ENCODE measurements around the gene LST1. TPM values are rescaled to one million over a fixed set of nuclear protein-coding genes. Genes with fewer than 3 reads are reported as not detected.
A peak's percentile ranks its signal among the peaks of the same experiment; 100 is the strongest.

LST1 gene
- total RNA-seq, 1 donor from 2014 or later, result not detected

- Histone ChIP-seq H3K9me3 (ENCODE audit: low read depth) (no peaks in the 10 kb centered on the region), H3K36me3 (peaks cover 26% of the 10 kb centered on the region), H3F3A (ENCODE audit: low read depth) (peaks cover 57% of the 10 kb centered on the region), H3K4me1 (peaks cover 11% of the 10 kb centered on the region), H2AFZ (replicated peaks) (no peak overlapping the region), H3K27ac (peak overlapping the region; percentile 6), H3K79me2 (ENCODE audit: low read depth) (peaks cover 69% of the 10 kb centered on the region), H4K20me1 (ENCODE audit: low read depth) (peaks cover 47% of the 10 kb centered on the region), H3K4me3 (peak overlapping the region; percentile 89), H3K9ac (peak overlapping the region; percentile 97), H3K4me2 (peak overlapping the region; percentile 93), H3K27me3 (no peaks in the 10 kb centered on the region)
- H3K4me3 Mint-ChIP-seq, result peak overlapping the region; percentile 91
- TF ChIP-seq EZH2 (IDR thresholded peaks at IDR 0.05) (no peak), CTCF (IDR thresholded peaks at IDR 0.05) (no peak), EZH2phosphoT487 (IDR thresholded peaks at IDR 0.05) (no peak)
- DNase-seq (ENCODE audit: low spot score), result no peak
- peak overlapping the region; percentile 68 for H3K27ac Mint-ChIP-seq
- no peaks in the 10 kb centered on the region for H3K9me3 Mint-ChIP-seq
- H3K27me3 Mint-ChIP-seq (ENCODE audit: insufficient read depth, low read depth), result peaks cover 4% of the 10 kb centered on the region
- peaks cover 37% of the 10 kb centered on the region for H3K36me3 Mint-ChIP-seq
- H3K4me1 Mint-ChIP-seq, result peaks cover 19% of the 10 kb centered on the region
These were observed 35.9 kb downstream of the LST1 start for GRCh38 chr6:31621991-31622390.

- Histone ChIP-seq H3K9me3 (ENCODE audit: low read depth) (no peaks in the 10 kb centered on the region), H3K4me2 (peak overlapping the region; percentile 93), H2AFZ (replicated peaks) (no peak overlapping the region), H3K4me1 (peaks cover 11% of the 10 kb centered on the region), H3K79me2 (ENCODE audit: low read depth) (peaks cover 76% of the 10 kb centered on the region), H3K4me3 (peak overlapping the region; percentile 89), H3F3A (ENCODE audit: low read depth) (peaks cover 62% of the 10 kb centered on the region), H4K20me1 (ENCODE audit: low read depth) (peaks cover 54% of the 10 kb centered on the region), H3K9ac (peak overlapping the region; percentile 97), H3K36me3 (peaks cover 32% of the 10 kb centered on the region), H3K27ac (peak overlapping the region; percentile 6), H3K27me3 (no peaks in the 10 kb centered on the region)
- TF ChIP-seq EZH2phosphoT487 (IDR thresholded peaks at IDR 0.05) (no peak), CTCF (IDR thresholded peaks at IDR 0.05) (no peak), EZH2 (IDR thresholded peaks at IDR 0.05) (no peak)
- H3K27me3 Mint-ChIP-seq (ENCODE audit: insufficient read depth, low read depth), result peaks cover 6% of the 10 kb centered on the region
- H3K4me3 Mint-ChIP-seq, result peak overlapping the region; percentile 91
- H3K36me3 Mint-ChIP-seq, result peaks cover 43% of the 10 kb centered on the region
- H3K4me1 Mint-ChIP-seq, result peaks cover 18% of the 10 kb centered on the region
- peak overlapping the region; percentile 38 for H3K27ac Mint-ChIP-seq
- DNase-seq (ENCODE audit: low spot score), result no peak
- no peaks in the 10 kb centered on the region for H3K9me3 Mint-ChIP-seq
These were observed 36.6 kb downstream of the LST1 start for GRCh38 chr6:31622684-31623091.

GRCh38 chr6:31624070-31624469, 38.0 kb downstream of the LST1 start:
- Histone ChIP-seq H3K9ac (no peak overlapping the region), H3K79me2 (ENCODE audit: low read depth) (peaks cover 89% of the 10 kb centered on the region), H4K20me1 (ENCODE audit: low read depth) (peaks cover 66% of the 10 kb centered on the region), H3K27ac (no peak overlapping the region), H3K4me3 (no peak overlapping the region), H3K36me3 (peaks cover 37% of the 10 kb centered on the region), H3K4me2 (no peak overlapping the region), H3F3A (ENCODE audit: low read depth) (peaks cover 59% of the 10 kb centered on the region), H2AFZ (replicated peaks) (no peak overlapping the region), H3K4me1 (peaks cover 11% of the 10 kb centered on the region), H3K9me3 (ENCODE audit: low read depth) (no peaks in the 10 kb centered on the region), H3K27me3 (no peaks in the 10 kb centered on the region)
- Mint-ChIP-seq H3K27me3 (ENCODE audit: insufficient read depth, low read depth) (peaks cover 7% of the 10 kb centered on the region), H3K27ac (no peak overlapping the region), H3K9me3 (no peaks in the 10 kb centered on the region), H3K36me3 (peaks cover 53% of the 10 kb centered on the region), H3K4me1 (peaks cover 18% of the 10 kb centered on the region), H3K4me3 (peak overlapping the region; percentile 14)
- TF ChIP-seq CTCF (IDR thresholded peaks at IDR 0.05) (no peak), EZH2 (IDR thresholded peaks at IDR 0.05) (no peak), EZH2phosphoT487 (IDR thresholded peaks at IDR 0.05) (no peak)
- no peak for DNase-seq (ENCODE audit: low spot score)
